GM21825 (cell line): ENCODE results near the gene ASF1B.

Source experiments
- ATAC-seq: cut with Tn5 transposase; IDR thresholded peaks from one replicate; pipeline ENCODE4 v1.9.1; 2021; ENCODE audit warnings: mild to moderate bottlenecking, moderate library complexity; ENCODE audit not compliant: unreplicated experiment

Gene ASF1B

GRCh38 chr19:14112051-14112808, 24.2 kb downstream of the ASF1B start:
- ATAC-seq = no peak

- no peak for ATAC-seq
These were observed 24.9 kb downstream of the ASF1B start for GRCh38 chr19:14111486-14111885.

DNA sequence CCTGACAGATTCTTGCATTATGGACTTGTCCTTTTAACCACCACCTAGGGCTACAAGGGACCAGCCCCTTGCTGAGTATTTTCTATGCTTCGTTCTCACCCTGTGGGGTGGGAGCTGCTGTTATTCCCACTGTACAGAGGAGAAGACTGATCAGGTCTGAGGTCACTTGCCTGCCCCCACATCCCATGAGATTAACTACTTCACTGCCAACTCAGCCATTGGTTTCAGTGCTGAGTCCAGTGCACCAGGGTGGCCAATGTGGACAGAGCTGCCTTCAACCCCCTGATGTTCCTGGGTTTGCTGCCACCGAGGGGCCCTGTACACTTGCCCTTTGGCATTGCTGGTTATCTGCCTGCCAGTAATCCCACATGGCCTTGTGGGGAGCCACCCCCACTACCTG, 25.7 kb downstream of the ASF1B start:
- ATAC-seq = no peak

- no peak for ATAC-seq
These were observed 28.6 kb downstream of the ASF1B start for GRCh38 chr19:14107581-14108461.

DNA sequence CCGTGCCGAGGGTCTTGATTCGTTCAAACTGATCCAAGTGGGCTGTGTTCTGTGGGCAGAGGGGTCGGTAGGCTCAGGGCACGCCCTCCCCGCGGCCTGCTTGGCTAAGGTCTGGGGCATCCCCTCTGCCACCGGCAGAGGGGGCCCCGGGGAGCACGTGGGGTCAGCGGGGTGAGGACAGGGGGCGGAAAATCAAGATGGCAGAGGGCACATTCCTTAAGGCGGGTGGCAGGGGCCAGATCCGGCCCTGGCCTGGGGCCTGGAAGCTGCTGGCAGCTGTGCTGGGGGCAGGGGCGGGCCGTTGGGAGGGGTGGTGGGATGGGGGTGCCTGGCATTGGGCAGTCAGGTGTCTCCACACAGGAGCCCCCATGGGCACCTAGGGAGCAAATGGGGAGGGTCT, 29.5 kb downstream of the ASF1B start:
- no peak for ATAC-seq

DNA sequence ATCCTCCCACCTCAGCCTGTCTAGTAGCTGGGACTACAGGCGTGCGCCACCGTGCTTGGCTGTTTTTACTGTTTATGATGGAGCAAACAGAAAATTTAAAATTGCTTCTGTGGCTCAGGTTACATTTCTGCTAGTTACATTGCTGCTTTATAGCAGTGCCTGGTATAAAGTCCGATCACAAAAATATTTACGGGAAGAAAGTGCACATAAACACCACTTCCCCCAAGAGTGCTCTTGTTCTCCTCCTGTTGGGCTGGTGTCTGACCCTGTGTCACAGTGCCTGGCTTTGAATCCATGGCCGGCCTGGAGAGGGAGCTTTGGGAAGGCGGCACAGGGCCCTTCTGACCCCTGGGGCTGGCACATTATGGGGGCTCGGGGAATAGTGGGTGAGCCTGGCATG, 30.7 kb downstream of the ASF1B start:
- no peak for ATAC-seq

DNA sequence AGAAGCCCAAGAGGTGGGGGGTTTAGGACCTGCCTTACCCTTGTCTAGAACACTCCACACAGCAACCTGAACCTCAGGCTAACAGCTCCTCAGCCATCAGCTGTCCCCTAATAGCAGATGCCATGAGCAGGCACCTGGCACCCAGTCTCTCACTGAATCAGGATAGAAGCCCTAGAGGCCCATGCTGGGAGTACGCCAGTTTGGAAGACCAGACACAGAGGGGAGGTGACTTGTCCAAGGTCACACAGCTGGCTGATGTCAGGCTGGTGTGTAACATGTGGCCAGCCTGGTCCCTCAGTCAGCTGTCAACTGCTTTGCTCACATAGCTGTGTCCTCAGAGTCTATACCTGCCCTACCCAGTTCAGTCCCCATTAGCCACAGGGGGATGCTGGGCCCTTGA, 33.1 kb downstream of the ASF1B start:
- no peak for ATAC-seq

- no peak for ATAC-seq
These were observed 33.6 kb downstream of the ASF1B start for GRCh38 chr19:14102756-14103155.

GRCh38 chr19:14102102-14102696, 34.2 kb downstream of the ASF1B start:
- no peak for ATAC-seq

DNA sequence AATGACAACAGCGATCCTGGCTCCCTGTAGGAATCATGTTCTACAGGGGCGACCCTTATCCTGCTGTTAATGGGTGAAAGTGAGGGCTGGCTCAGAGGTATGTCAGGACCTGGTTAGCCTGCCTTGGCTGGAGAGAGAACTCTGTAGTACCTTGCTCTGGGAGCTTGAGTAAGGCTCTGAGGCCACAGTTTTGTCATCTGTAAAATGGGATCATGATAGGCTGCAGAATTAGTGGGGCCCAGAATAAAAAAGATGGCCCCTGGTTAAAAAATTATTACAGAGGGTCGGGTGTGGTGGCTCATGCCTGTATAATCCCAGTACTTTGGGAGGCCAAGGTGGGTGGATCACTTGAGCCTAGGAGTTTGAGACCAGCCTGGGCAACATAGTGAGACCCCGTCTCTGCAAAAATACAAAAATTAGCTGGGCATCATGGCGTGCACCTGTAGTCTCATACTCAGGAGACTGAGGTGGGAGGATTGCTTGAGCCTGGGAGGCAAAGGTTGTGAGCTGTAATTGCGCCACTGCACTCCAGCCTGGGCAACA, 35.3 kb downstream of the ASF1B start:
- ATAC-seq = no peak

GRCh38 chr19:14097532-14098151, 38.7 kb downstream of the ASF1B start:
- ATAC-seq = no peak

- ATAC-seq = no peak
These were observed 40.0 kb downstream of the ASF1B start for GRCh38 chr19:14096272-14096992.

- no peak for ATAC-seq
These were observed 41.5 kb downstream of the ASF1B start for GRCh38 chr19:14094854-14095253.

GRCh38 chr19:14093117-14093823, 43.1 kb downstream of the ASF1B start:
- no peak for ATAC-seq

- ATAC-seq = peak; percentile 9
These were observed 44.5 kb downstream of the ASF1B start for GRCh38 chr19:14091813-14092462.

GRCh38 chr19:14091081-14091812, 45.1 kb downstream of the ASF1B start:
- peak; percentile 43 for ATAC-seq

- ATAC-seq = peak; percentile 33
These were observed 45.8 kb downstream of the ASF1B start, which contains the start of gene SAMD1 for GRCh38 chr19:14090509-14091080. Gene SAMD1, minus strand, starts transcription at chr19:14090751.
